GM15510 (cell line): ENCODE data around the gene KLHDC4.

Experiments
- POLR2A ChIP-seq: IDR thresholded peaks from 3 replicates; pipeline ENCODE4 v1.6.1; 2011; ENCODE audit warnings: borderline replicate concordance; ENCODE audit not compliant: insufficient read length; ENCODE audit errors: extremely low read depth

The KLHDC4 gene

DNA sequence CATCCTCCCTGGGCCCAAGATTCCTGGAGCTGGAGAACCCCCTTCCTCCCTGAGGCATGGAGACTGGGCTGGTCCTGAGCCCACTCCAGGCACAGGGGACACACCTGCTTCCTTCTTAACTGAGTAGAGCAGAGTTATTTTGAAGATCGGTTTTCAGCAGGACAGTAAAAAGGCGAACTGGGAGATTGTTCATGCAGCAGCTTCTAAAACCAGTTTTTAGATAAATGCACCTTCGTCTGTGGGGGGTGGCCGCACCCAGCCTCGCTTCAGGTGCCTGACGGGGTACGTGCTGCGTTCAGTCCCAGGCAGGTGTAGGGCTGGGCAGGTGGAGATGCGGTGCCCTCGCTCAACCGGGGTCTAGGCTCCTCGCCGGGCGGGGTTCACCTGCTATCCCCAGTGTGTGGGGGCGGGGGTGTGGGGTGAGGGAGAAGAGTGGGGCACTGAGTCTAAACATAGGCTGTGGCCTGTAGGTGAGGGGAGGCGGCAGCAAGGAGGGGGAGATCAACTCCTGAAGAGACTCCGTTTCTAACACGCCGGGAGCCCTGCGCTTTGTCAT, 94.0 kb downstream of the KLHDC4 start:
- TF ChIP-seq POLR2A = no peak

DNA sequence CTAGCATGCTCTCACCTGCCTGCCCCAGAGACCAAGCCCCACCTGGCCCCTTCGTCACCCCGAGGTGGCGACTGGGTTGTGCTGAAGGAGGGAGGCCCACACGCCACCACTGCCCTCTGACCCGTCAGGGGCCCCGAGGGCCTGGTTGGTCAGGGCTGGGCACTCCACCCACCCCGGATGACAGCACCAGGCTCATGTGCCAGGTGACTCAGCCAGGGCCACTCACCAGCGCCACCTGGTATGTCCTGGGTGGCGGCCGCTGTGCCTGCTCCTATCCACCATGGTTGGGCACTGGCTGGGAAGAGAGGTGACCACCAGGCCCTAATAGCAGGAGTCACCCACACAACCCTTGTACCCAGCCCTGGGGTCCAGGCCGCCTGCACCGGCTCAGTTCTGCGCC, 94.6 kb downstream of the KLHDC4 start:
- TF ChIP-seq POLR2A = no peak

DNA sequence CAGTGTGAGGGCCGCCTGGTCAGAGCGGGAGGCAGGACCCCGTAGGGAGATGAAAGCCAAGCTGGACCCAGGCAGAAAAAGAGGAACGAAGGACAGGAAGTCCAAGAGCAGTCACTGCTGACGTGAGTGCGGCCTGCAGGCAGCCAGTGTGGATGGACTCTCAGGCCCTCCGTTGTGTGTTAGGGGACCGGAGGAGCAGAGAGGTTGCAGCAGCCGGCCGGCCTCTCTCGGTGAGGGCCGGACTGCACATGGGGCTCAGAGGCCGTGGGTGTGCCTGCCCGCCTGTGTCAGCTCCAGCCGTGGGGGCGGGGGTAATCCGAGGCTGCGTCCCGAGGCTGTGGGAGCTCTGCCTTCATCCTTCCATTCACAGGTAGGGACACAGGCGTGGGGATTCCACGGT, 96.1 kb downstream of the KLHDC4 start:
- TF ChIP-seq POLR2A = no peak

DNA sequence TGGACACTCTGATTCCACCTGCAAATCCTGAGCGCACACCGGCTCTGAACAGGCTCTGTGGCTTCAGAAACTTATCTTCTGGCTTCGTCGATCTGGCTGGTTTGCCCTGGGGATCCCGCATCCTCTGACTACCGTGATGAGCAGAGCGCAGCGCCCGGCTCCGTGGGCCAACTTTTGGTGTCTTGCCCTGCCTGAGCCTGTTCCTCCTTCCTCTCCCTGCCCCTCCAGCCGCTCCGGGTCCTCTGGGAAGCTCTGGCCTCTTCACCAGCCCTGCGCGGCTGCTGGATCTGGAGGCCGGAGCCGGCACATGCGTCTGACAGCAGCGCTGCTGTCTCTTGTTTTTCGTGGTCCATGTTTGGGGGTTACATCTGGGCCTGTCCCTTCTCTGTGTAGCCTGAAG, 97.8 kb downstream of the KLHDC4 start:
- no peak for TF ChIP-seq POLR2A

DNA sequence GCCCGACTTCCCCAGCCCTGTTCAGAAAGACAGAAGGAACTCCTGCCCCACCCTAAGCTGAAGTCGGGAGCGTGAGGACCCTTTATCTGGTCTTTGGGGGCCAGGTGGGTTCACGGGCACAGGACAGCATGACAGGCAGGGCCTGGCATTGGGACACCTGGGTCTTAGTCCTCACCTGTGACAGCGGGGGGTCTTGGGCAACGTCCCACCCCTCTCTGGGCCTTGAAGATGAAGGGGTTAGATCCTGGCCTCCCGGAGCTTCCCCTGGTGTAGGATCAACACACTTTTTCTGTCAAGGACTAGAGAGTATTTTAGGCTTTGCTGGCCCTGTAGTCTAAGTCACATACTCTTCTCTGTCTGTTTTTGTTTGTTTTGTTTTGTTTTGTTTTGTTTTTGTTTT, 98.3 kb downstream of the KLHDC4 start:
- no peak for TF ChIP-seq POLR2A

DNA sequence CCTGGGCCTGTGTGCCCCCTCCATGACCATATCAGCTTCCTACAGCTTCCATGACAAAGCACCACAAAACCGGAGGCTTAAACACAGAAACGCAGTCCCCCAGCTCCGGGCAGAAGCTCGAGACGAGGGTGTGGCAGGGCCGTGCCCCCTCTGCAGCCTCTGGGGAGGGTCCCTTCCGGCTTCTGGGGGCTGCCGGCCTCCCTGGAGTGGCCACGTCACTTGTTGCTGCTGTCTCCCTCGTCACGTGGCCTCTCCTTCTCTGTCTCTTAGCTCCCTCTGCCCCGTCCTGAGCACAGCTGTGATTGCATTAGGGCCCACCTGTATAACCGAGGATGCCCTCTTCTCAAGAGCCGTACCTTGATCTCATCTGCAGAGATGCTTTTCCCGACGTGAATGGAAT, 98.9 kb downstream of the KLHDC4 start:
- no peak for TF ChIP-seq POLR2A

DNA sequence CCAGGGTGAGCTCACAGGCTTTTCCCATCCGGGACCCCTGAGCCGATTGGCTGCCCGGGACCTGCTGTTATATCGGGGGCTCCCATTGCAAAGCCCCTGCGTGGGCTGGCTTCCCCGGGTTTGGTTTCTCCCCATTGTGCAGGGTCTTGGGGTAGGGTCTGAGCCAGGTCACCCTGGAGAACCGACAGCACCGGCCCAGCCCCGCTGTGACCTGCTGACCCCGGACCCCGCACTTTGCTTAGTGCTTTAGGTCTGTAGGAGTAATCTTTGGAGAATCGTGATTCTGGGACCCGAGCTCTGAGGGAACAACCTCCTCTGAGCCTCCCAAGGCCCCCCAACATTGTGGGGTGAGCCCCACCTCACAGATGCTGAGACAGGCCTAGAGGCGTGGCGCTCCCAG, 100.6 kb downstream of the KLHDC4 start:
- TF ChIP-seq POLR2A = no peak

DNA sequence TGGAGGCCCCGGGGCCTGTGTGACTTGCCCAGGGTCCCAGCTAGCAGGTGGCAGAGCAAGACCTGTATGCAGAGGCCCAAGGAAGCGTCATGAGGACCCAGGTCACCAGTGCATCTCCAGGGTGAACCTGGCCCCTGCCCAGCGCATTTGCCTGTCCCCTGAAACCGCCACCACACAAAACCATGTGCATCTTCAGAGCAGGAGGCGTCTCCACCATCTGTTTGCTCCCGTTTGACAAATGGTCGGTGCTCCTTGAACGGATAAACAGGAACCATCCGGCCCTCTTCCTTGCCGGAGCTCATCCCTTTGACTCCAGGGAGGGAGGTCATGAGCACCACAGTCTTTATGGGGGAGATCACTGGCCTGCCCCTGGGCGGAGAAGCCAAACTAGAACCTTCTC, 101.0 kb downstream of the KLHDC4 start:
- no peak for TF ChIP-seq POLR2A

DNA sequence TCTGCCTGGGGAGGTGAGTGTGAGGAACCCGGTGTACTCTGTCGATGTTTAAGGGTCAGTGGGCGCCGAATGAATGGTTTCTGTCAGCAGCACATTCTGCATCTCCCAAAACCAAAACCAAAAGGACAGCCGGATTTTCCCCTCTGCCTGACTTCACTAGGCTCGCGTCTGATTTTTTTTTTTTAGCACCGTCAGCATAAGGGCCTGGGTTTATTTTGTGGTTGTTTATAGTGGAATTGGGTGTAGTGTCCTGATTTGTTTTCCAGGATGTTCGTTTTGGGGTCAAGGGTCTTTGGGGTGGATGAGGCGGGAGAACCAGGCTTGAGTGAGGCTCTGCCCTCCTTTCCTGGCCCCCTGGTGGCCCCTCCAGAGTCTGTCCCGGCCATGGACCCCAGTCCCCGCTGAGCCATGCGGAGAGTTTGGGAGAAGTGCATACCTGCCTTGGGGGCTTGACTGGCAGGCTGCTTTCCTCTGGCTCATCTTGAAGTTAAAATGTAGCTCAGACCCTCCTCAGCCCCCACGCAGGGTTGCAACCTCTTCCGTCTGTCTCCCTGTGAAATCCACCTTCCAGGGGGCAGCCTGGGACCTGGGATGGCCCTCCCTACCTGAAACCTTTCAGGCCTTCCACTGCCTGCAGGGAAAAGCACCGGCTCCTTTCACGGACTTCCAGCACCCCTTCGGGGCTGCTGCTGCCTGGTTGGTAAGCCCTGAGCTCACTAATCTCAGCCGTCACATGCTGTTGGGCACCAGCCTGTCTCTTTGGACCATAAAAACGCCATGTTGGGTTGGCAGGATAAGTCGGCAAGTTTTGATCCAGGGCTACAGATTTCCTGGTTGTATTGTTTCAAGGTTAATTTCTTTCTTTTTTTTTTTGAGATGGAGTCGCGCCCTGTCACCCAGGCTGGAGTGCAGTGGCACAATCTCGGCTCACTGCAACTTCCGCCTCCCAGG, 103.3 kb downstream of the KLHDC4 start:
- no peak for TF ChIP-seq POLR2A

DNA sequence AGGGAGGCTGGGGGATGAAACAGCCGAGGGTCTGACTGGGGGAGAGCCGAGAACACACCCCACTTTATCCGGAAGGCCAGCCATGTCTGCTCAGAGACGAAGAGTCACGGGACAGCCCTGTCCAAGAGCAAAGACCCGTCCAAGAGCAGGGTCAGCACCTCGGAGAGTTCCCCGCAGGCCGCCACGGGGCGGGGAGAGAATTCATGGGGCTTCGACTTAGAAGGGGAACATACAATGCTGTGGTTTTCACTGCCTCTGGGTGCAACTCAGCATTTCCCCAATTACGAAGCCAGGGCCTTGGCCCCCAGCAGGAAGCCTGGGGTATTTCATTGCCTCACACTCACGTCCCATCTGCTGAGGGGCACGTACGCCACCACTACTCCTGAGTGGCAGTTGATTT, 104.2 kb downstream of the KLHDC4 start:
- no peak for TF ChIP-seq POLR2A

DNA sequence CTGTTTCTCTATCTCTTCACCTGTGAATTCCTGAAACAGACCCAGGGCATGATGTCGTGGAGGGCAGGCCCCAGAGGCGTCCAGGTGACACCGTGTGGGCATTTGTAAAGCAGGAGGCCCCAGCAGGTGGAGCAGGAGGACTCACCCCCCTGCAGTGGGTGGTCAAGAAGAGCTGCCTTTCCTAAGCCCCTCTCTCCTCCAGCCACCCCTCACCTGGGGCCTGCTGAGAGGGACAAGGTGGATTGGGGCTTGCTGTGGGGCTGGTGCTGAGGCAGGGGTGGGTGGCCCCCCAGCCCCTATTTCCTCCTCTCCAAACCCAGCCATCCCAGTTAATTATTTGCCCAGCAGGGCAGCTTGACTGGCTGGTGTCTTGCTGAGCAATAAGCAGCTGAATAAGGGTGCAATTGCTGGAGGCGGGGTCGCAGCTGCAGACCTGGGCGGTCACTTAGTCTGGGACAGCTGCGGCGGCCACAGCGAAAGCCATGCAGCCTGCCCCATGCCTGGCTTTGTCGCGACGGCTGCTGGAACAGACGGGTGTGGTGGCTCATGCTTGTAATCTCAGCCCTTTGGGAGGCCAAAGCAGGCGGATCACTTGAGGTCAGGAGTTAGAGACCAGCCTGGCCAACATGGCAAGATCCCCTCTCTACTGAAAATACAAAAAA, 107.1 kb downstream of the KLHDC4 start:
- no peak for TF ChIP-seq POLR2A
